ENCODE measurements around the gene B4GALT2. TPM values are rescaled to one million over a fixed set of nuclear protein-coding genes. Genes with fewer than 3 reads are reported as not detected.
A peak's percentile ranks its signal among the peaks of the same experiment; 100 is the strongest.

Gene B4GALT2
- total RNA-seq, 1 experiment from 2014 or later, result 70.9 TPM

GRCh38 chr1:43994794-43995790 lies 16.1 kb downstream of the B4GALT2 start:
- Mint-ChIP-seq H3K4me3 (peak overlapping the region in 1 of 2 experiments; percentile 58; a peak in 3 of 5 replicates), H3K27me3 (ENCODE audit: low read depth) (peaks cover 6% of the 10 kb centered on the region), H3K27ac (peak overlapping the region in 1 of 3 experiments; percentile 55; a peak in 1 of 7 replicates), H3K9me3 (no peaks in the 10 kb centered on the region), H3K4me1 (peaks cover 16 to 28% of the 10 kb centered on the region in 2 experiments), H3K36me3 (ENCODE audit: insufficient read depth in 1 of 3, low read depth in 3 of 3) (peaks cover 5 to 17% (median 9%) of the 10 kb centered on the region in 3 experiments; a peak in 5 of 7 replicates)
- Histone ChIP-seq H3K18ac (ENCODE audit: insufficient read length, low read depth, low read length) (no peak overlapping the region), H4K8ac (replicated peaks; ENCODE audit: insufficient read length, low read depth, low read length) (no peak overlapping the region), H4K20me1 (ENCODE audit: control insufficient read depth, insufficient read depth, insufficient read length) (no peaks in the 10 kb centered on the region), H3K4ac (ENCODE audit: low read depth, low read length) (no peak overlapping the region), H3K79me1 (ENCODE audit: insufficient read depth, low read depth, low read length, poor library complexity, severe bottlenecking) (no peaks in the 10 kb centered on the region), H3K9me3 (ENCODE audit: control insufficient read depth, low read depth, low read length) (no peaks in the 10 kb centered on the region), H3K4me1 (ENCODE audit: insufficient read depth, low read length) (no peaks in the 10 kb centered on the region), H3K23me2 (ENCODE audit: insufficient read length, low read depth, low read length, poor library complexity, severe bottlenecking) (peaks cover 10% of the 10 kb centered on the region), H3K56ac (ENCODE audit: insufficient read length, low read depth, low read length) (no peak overlapping the region), H3K14ac (ENCODE audit: insufficient read depth, low read length) (no peak overlapping the region; the same call in 1 of the 2 replicates), H3K27me3 (ENCODE audit: insufficient read depth, low read length) (no peaks in the 10 kb centered on the region), H2AK5ac (ENCODE audit: insufficient read length, low read length) (no peak overlapping the region), H2BK5ac (ENCODE audit: insufficient read length, low read length) (no peak overlapping the region), H2AFZ (ENCODE audit: low read length) (no peak overlapping the region), H3K79me2 (ENCODE audit: insufficient read depth, low read length) (no peaks in the 10 kb centered on the region), H2BK120ac (ENCODE audit: low read depth, low read length, poor library complexity, severe bottlenecking) (no peak overlapping the region), H4K91ac (ENCODE audit: insufficient read length, low read depth, low read length) (no peak overlapping the region), H3K9ac (ENCODE audit: extremely low read depth, insufficient read length, low read length) (no peak overlapping the region), H2BK15ac (ENCODE audit: low read depth, low read length) (no peak overlapping the region), H3T11ph (ENCODE audit: low read length) (no peak overlapping the region), H4K5ac (ENCODE audit: insufficient read length, low read depth, low read length) (no peak overlapping the region), H2BK12ac (ENCODE audit: insufficient read length, low read depth, low read length) (no peak overlapping the region), H3K27ac (ENCODE audit: insufficient read length, low read depth, low read length) (no peak overlapping the region), H3K23ac (ENCODE audit: insufficient read length, low read depth, low read length) (no peak overlapping the region), H3K4me2 (ENCODE audit: insufficient read depth, insufficient read length, low read length) (no peak overlapping the region), H2BK20ac (ENCODE audit: low read depth, low read length, poor library complexity, severe bottlenecking) (no peak overlapping the region)
- peak; percentile 74 for TF ChIP-seq CTCF (conservative IDR thresholded peaks at IDR 0.05)
- no CpG with 5 or more reads among the region's 15 CpGs for WGBS (ENCODE audit: extremely low coverage, insufficient read length, low lambda C conversion rate)
- peak; percentile 82 for DNase-seq
